Measurements from ENCODE around the gene SPAG16. TPM values are rescaled to one million over a fixed set of nuclear protein-coding genes. Genes with fewer than 3 reads are reported as not detected.

The SPAG16 gene
- total and polyA plus RNA-seq, 2 donors (not counting 1 experiment from before 2014, with no cell fraction given), result 3.4 to 8.6 TPM

DNA sequence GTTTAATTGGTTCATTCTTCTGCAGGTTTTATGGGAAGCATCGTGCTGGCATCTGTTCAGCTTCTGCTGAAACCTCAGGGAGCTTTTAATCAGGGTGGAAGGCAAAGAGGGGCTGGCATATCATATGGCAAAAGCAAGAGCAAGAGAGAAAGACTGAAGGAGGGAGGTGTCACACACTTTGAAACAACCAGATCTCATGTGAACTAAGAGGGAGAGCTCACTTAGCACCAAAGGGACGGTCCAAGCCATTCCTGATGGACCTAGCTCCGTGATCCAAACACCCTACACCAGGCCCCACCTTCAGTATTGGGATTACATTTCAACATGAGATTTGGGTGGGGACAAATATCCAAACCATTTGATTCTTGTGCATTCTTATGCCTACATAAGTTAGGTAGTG lies 563.1 kb downstream of the SPAG16 start:
- Histone ChIP-seq H3K4me3 (ENCODE audit: control extremely low read depth in 1 of 5, extremely low read depth in 1 of 5, insufficient read depth in 1 of 5, low read depth in 2 of 5, low read length in 4 of 5) (no peak overlapping the region), H2AFZ (ENCODE audit: insufficient read depth, low read depth, low read length, poor library complexity, severe bottlenecking) (no peak overlapping the region), H3K9ac (ENCODE audit: low read length) (no peak overlapping the region), H3K4me2 (replicated peaks; ENCODE audit: low read depth, low read length, poor library complexity, severe bottlenecking) (no peak overlapping the region), H3K4me1 (ENCODE audit: control insufficient read depth in 2 of 2, insufficient read depth in 2 of 2, low read length in 2 of 2) (no peaks in the 10 kb centered on the region), H3K27me3 (replicated peaks in 1 of 4; ENCODE audit: control extremely low read depth in 1 of 4, control insufficient read depth in 3 of 4, insufficient read depth in 4 of 4, low read length in 3 of 4) (no peaks in the 10 kb centered on the region), H3K79me2 (ENCODE audit: control insufficient read depth, insufficient read depth, low read length) (no peaks in the 10 kb centered on the region), H3K9me3 (ENCODE audit: control extremely low read depth in 1 of 3, control insufficient read depth in 2 of 3, insufficient read depth in 1 of 3, low read length in 2 of 3) (no peaks in the 10 kb centered on the region), H3K27ac (ENCODE audit: low read length in 2 of 2) (no peak overlapping the region), H3K36me3 (replicated peaks in 1 of 2; ENCODE audit: control extremely low read depth in 1 of 2, control insufficient read depth in 1 of 2, extremely low read depth in 1 of 2, insufficient read depth in 2 of 2, low read length in 1 of 2) (no peaks in the 10 kb centered on the region), H4K20me1 (ENCODE audit: control insufficient read depth, insufficient read depth, low read length, poor library complexity, severe bottlenecking) (no peaks in the 10 kb centered on the region)
- TF ChIP-seq, protein P1, sequence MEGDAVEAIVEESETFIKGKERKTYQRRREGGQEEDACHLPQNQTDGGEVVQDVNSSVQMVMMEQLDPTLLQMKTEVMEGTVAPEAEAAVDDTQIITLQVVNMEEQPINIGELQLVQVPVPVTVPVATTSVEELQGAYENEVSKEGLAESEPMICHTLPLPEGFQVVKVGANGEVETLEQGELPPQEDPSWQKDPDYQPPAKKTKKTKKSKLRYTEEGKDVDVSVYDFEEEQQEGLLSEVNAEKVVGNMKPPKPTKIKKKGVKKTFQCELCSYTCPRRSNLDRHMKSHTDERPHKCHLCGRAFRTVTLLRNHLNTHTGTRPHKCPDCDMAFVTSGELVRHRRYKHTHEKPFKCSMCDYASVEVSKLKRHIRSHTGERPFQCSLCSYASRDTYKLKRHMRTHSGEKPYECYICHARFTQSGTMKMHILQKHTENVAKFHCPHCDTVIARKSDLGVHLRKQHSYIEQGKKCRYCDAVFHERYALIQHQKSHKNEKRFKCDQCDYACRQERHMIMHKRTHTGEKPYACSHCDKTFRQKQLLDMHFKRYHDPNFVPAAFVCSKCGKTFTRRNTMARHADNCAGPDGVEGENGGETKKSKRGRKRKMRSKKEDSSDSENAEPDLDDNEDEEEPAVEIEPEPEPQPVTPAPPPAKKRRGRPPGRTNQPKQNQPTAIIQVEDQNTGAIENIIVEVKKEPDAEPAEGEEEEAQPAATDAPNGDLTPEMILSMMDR (IDR thresholded peaks at IDR 0.05), result no peak
- no peak for TF ChIP-seq EZH2 (IDR thresholded peaks at IDR 0.05; ENCODE audit: borderline replicate concordance, insufficient read depth, low read depth, low read length, poor library complexity, severe bottlenecking)
- Mint-ChIP-seq H3K27me3 (no peaks in the 10 kb centered on the region), H3K9me3 (ENCODE audit: insufficient read depth) (no peaks in the 10 kb centered on the region), H3K4me1 (no peaks in the 10 kb centered on the region), H3K4me3 (no peak overlapping the region), H3K27ac (no peak overlapping the region)
- POLR2A ChIA-PET, result no interaction called here
- no peak for ATAC-seq (ENCODE audit: low read depth)
- CTCF ChIA-PET, result no interaction called here
- no peak for DNase-seq
- intact Hi-C loops (cut with micrococcal nuclease), result no loop called here
- WGBS (ENCODE audit: insufficient coverage), result 75% methylated on average over 1 of the region's 3 CpGs

DNA sequence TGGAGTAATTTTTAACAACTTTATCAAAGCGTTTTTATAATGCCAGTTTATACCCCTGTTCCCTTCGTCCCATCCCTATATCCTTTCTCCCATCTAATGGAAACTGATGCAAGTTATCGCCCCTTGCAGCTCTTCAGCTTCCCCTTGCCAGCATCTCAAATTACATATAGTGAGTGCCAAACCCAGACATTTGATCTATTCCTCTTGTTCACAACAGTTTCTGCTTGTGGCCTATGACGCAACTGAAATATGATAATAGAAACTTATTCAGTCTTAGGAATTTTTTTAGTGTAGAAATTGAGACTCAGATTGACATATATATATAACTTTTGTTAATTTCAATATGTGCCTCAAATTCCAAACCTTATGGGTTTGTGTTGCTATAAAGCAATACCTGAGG lies 564.4 kb downstream of the SPAG16 start:
- Mint-ChIP-seq H3K27me3 (no peaks in the 10 kb centered on the region), H3K4me3 (no peak overlapping the region), H3K9me3 (ENCODE audit: insufficient read depth) (no peaks in the 10 kb centered on the region), H3K27ac (no peak overlapping the region), H3K4me1 (no peaks in the 10 kb centered on the region)
- CTCF ChIA-PET, result no interaction called here
- Histone ChIP-seq H3K4me3 (ENCODE audit: control extremely low read depth in 1 of 5, extremely low read depth in 1 of 5, insufficient read depth in 1 of 5, low read depth in 2 of 5, low read length in 4 of 5) (no peak overlapping the region), H2AFZ (ENCODE audit: insufficient read depth, low read depth, low read length, poor library complexity, severe bottlenecking) (no peak overlapping the region), H3K27ac (ENCODE audit: low read length in 2 of 2) (no peak overlapping the region), H4K20me1 (ENCODE audit: control insufficient read depth, insufficient read depth, low read length, poor library complexity, severe bottlenecking) (no peaks in the 10 kb centered on the region), H3K27me3 (replicated peaks in 1 of 4; ENCODE audit: control extremely low read depth in 1 of 4, control insufficient read depth in 3 of 4, insufficient read depth in 4 of 4, low read length in 3 of 4) (no peaks in the 10 kb centered on the region), H3K4me1 (ENCODE audit: control insufficient read depth in 2 of 2, insufficient read depth in 2 of 2, low read length in 2 of 2) (no peaks in the 10 kb centered on the region), H3K36me3 (replicated peaks in 1 of 2; ENCODE audit: control extremely low read depth in 1 of 2, control insufficient read depth in 1 of 2, extremely low read depth in 1 of 2, insufficient read depth in 2 of 2, low read length in 1 of 2) (no peaks in the 10 kb centered on the region), H3K9ac (ENCODE audit: low read length) (no peak overlapping the region), H3K4me2 (replicated peaks; ENCODE audit: low read depth, low read length, poor library complexity, severe bottlenecking) (no peak overlapping the region), H3K79me2 (ENCODE audit: control insufficient read depth, insufficient read depth, low read length) (no peaks in the 10 kb centered on the region), H3K9me3 (ENCODE audit: control extremely low read depth in 1 of 3, control insufficient read depth in 2 of 3, insufficient read depth in 1 of 3, low read length in 2 of 3) (no peaks in the 10 kb centered on the region)
- intact Hi-C loops (cut with micrococcal nuclease), result no loop called here
- POLR2A ChIA-PET, result no interaction called here
- no peak for ATAC-seq (ENCODE audit: low read depth)
- DNase-seq, result no peak
- WGBS (ENCODE audit: insufficient coverage), result no CpG with 5 or more reads among the region's 4 CpGs
- TF ChIP-seq, protein P1 (IDR thresholded peaks at IDR 0.05), result no peak
- no peak for TF ChIP-seq EZH2 (IDR thresholded peaks at IDR 0.05; ENCODE audit: borderline replicate concordance, insufficient read depth, low read depth, low read length, poor library complexity, severe bottlenecking)

Data from B cell (primary cell).